GM21515 (cell line): Measurements from ENCODE around the gene CMIP.

Source experiments
- ATAC-seq: cut with Tn5 transposase; IDR thresholded peaks from one replicate; pipeline ENCODE4 v1.9.1; 2021; ENCODE audit not compliant: unreplicated experiment

The CMIP gene

GRCh38 chr16:81599034-81599744, 154.6 kb downstream of the CMIP start:
- no peak for ATAC-seq

- no peak for ATAC-seq
These were observed 155.7 kb downstream of the CMIP start for GRCh38 chr16:81600275-81600674.

- no peak for ATAC-seq
These were observed 156.4 kb downstream of the CMIP start for GRCh38 chr16:81601008-81601428.

GRCh38 chr16:81601601-81602255, 157.1 kb downstream of the CMIP start:
- no peak for ATAC-seq

- ATAC-seq = no peak
These were observed 157.7 kb downstream of the CMIP start for GRCh38 chr16:81602256-81602776.

GRCh38 chr16:81602792-81603191, 158.2 kb downstream of the CMIP start:
- no peak for ATAC-seq

- no peak for ATAC-seq
These were observed 160.4 kb downstream of the CMIP start for GRCh38 chr16:81604960-81605383.

- ATAC-seq = no peak
These were observed 161.4 kb downstream of the CMIP start for GRCh38 chr16:81606039-81606438.

- no peak for ATAC-seq
These were observed 162.4 kb downstream of the CMIP start for GRCh38 chr16:81607006-81607405.

- ATAC-seq = no peak
These were observed 163.4 kb downstream of the CMIP start for GRCh38 chr16:81607805-81608522.

GRCh38 chr16:81608523-81609209, 164.1 kb downstream of the CMIP start:
- no peak for ATAC-seq

- no peak for ATAC-seq
These were observed 164.8 kb downstream of the CMIP start for GRCh38 chr16:81609323-81609892.

GRCh38 chr16:81610144-81610842, 165.7 kb downstream of the CMIP start:
- no peak for ATAC-seq

GRCh38 chr16:81610936-81611335, 166.3 kb downstream of the CMIP start:
- no peak for ATAC-seq

- no peak for ATAC-seq
These were observed 167.1 kb downstream of the CMIP start for GRCh38 chr16:81611721-81612120.

GRCh38 chr16:81612351-81613163, 167.9 kb downstream of the CMIP start:
- no peak for ATAC-seq

GRCh38 chr16:81614171-81614570, 169.6 kb downstream of the CMIP start:
- ATAC-seq = no peak

- ATAC-seq = no peak
These were observed 170.2 kb downstream of the CMIP start for GRCh38 chr16:81614654-81615359.

- no peak for ATAC-seq
These were observed 170.8 kb downstream of the CMIP start for GRCh38 chr16:81615411-81615810.
